HG03103 (cell line): ENCODE data around the gene PHF20.
"Not testable (repeated sequence)": the region's sequence is repeated elsewhere in the genome, so short reads cannot be mapped to it uniquely, and the experiment has no call there.

Source experiments
- ATAC-seq: cut with Tn5 transposase; IDR thresholded peaks from one replicate; pipeline ENCODE4 v1.9.1; 2021; ENCODE audit warnings: low read depth; ENCODE audit not compliant: unreplicated experiment

PHF20 gene

DNA sequence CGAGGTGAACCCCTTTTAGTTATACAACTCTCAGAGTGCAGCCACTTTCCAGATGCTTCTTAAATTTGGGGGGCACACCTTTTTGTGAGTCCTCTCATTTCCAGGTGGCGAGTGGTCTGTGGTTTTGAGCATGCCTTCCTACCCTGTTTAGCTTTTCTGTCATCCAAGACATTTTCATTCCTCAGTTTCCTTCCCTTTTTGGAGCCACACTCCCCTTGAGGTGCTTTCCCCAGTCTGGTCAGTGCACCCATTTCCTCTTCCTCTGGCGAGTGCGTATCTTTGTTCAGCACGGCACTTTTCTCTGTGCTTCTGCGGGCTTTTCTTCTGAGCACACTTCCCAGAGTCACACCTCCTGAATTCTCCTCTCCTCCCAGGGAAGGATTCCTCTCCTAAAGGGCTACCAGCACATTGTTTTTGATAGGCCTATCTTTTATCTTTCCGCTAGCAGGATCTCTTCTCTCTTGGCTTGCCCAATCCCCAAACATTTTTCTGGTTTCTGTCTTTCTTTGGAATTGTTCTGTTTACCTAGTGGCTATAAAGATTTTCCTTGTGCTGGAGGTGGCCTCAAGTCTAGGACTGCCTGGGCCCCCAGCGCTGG is 1.4 kb downstream of the PHF20 start:
- no peak for ATAC-seq

DNA sequence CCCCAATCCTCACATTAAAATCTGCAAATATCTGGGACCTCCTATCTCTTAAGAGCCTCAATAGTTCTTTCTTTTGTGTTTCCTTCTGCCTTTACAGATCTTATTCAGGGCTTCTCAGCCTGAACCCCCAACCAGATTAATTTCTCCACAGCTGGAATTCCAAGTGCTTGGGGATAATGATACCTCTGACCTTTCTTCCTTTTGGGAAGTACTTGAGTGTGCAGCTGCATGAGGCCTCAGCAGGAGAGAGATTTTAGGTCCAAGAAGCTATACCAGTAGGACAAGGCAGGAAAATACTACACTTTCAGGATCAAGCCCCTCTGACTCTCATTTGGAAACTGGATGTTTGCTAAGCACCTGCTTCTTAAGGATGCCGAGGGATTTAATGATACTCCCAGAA is 2.6 kb downstream of the PHF20 start:
- ATAC-seq, result no peak

DNA sequence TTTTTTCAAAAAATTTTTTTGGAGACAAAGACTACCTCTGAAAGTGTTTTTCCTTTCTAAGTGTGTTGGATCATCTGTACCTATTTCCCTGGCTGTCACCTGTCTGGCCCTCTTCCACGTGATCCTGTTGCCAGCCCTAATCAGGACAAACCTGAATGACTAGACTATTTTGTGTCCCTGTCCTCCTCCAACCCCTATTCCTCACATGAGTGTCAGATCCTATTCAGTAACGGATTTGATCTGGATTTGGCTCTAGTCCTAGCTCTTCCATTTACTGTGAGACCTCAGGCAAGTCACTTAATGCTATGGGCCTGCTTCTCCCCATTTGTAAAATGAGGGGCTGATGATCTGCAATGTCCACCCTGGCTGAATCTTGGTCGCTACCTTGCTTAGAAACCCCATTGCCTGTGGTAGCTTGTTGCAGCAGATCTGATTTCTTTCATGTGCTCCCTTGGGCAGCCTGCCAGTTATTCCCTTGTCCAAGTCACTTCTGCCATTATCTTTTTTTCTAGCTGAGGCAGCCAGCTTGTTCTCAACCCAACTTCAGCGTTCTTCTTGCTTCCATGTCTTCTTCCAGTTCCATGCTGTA is 4.8 kb downstream of the PHF20 start:
- no peak for ATAC-seq

DNA sequence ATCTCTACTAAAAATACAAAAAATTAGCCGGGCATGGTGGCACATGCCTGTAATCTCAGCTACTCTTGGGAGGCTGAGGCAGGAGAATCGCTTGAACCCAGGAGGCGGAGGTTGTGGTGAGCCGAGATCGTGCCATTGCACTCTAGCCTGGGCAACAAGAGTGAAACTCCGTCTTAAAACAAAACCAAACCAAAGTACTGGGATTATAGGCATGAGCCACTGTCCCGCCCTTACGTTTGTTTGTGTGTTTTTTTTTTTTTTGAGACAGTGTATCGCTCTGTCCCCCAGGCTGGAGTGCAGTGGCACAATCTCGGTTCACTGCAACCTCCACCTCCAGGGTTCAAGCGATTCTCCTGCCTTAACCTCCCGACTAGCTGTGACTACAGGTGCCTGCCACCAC is 12.0 kb downstream of the PHF20 start:
- ATAC-seq, result not testable (repeated sequence)

GRCh38 chr20:35785541-35785940 is 13.7 kb downstream of the PHF20 start:
- not testable (repeated sequence) for ATAC-seq

DNA sequence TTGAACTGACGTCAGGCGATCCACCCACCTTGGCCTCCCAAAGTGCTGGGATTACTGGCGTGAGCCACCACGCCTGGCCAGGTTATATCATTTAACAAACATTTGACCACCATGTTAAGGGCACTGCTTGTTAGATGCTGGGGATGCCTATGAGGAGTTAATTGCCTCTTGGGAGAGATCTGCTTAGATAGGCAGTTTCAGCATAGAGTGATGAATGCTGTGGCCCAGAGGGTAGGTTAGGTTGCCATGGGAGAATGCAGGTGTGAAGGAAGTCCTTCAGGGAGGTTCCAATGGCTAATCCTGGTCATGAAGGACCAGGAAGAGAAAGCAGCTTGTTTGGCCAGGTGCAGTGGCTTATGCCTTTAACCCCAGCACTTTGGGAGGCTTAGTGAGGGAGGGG is 17.0 kb downstream of the PHF20 start:
- ATAC-seq, result no peak

GRCh38 chr20:35791097-35791496 is 19.3 kb downstream of the PHF20 start:
- ATAC-seq, result no peak

DNA sequence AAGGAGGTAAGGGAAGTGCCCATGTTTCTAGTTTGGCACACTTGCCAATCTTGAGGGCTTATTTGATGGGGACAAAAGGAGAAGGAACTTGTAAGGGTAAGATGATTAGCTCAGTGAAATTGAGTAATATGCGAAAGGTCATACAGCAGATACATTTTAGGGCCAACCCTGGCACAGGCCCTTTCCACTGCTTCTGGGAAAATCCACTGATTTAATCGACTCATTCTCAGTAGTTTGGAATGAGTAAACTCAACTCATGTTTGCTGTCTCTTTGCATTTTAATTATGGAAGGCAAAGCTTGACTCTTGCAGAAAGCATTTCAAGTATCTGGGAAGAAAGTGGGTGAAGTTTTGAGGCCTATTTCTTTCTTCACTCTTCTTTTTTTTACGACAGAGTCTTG is 20.0 kb downstream of the PHF20 start:
- ATAC-seq, result no peak

- ATAC-seq, result no peak
Observed at GRCh38 chr20:35792740-35793139, 20.9 kb downstream of the PHF20 start.

GRCh38 chr20:35796571-35796970 is 24.8 kb downstream of the PHF20 start:
- ATAC-seq, result no peak

DNA sequence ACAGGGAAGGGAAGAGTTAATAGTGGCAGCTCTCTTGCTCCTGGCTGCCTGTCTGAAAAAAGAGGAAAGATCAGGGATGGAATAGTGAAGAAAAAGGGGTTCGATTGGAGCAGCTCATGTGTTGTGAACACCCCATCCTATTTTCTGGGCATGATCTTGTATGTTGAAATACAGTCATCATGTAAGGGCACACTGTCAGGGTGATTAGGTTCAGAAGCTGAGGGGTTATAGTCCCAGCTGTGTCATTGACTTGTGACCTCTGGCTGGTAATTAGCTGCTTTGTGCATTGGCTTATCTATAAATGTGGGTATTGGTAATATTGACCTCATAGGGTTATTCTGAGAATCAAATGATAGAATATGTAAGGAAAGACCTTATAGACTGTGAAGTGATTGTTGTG is 30.1 kb downstream of the PHF20 start:
- ATAC-seq, result no peak

DNA sequence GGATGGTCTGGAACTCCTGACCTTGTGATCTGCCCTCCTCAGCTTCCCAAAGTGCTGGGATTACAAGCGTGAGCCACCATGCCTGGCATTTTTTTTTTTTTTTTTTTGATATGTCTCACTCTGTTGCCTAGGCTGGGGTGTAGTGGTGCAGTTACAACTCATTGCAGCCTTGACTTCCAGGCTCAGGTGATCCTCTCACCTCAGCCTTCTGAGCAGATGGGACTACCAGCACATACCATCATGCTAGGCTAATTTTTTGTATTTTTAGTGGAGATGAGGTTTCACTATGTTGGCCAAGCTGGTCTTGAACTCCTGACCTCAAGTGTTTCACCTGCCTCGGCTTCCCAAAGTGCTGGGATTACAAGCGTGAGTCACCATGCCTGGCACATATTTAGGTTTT is 34.3 kb downstream of the PHF20 start:
- no peak for ATAC-seq

DNA sequence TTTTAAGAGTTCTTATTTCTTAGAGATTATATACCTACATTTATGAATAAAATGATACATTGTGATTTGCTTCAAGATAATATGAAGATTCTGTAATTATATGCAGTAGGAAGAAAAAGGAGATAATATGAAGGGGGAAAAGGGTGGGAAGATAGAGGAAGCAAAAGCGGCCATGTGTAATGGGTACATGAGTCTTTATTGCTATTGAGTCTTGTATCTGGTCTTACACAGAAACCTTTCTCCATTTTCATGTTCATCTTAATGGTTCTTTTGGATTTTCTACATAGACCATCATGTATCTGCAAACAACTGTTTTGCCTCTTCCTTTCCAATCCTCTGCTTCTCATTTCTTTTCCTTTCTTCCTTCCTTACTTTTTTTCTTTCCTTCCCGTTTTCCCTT is 36.1 kb downstream of the PHF20 start:
- ATAC-seq, result no peak

GRCh38 chr20:35820715-35821114 is 48.9 kb downstream of the PHF20 start:
- no peak for ATAC-seq

DNA sequence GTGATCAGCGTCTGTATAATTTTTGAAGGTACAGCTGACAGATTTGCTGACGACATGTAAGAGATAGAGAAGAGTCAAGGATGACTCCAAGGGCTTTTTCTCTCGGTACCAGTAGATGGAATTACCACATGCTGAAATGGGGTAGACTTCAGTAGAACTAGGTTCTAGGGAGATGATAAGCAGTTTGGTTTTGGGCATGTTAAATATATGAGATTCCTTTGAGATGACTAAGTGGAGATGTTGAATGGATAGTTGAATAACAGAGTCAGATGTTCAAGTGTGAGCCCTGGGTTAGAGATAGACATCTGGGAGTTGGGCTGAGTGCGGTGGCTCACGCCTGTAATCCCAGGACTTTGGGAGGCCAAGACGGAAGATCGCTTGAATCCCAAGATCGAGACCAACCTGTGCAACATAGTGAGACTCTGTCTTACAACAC is 50.0 kb downstream of the PHF20 start:
- ATAC-seq, result no peak

DNA sequence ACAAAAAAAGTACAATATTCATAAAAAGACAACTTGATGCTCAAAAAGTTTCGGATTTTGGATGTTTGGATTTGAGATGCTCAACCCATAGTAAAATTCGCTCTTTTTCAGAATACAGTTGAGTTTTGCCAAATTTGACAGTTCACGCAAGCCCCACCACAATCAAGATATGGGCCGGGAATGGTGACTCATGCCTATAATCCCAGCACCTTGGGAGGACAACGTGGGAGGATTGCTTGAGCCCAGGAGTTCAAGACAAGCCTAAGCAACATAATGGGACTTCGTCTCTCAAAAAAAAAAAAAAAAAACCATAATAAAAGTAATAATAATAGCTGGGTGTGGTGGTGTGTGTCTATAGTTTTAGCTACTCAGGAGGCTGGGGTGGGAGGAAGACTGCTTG is 51.3 kb downstream of the PHF20 start:
- ATAC-seq, result no peak

DNA sequence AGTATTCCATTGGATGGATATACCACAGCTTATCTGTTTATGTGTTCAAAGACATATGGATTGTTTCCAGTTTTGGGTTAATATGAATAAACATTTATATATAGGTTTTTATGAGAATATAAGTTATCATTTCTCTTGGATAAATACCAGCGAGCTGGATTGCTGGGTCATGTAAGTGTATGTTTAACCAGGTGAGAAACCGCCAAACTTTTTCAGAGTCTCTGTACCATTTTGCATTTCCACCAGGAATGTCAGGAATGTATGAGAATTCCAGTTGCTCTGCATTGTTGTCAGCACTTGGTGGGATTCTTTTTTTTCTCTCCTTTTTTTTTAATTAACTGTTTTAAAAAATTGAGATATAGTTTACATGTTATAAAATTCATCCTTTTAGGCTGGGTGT is 52.1 kb downstream of the PHF20 start:
- no peak for ATAC-seq

DNA sequence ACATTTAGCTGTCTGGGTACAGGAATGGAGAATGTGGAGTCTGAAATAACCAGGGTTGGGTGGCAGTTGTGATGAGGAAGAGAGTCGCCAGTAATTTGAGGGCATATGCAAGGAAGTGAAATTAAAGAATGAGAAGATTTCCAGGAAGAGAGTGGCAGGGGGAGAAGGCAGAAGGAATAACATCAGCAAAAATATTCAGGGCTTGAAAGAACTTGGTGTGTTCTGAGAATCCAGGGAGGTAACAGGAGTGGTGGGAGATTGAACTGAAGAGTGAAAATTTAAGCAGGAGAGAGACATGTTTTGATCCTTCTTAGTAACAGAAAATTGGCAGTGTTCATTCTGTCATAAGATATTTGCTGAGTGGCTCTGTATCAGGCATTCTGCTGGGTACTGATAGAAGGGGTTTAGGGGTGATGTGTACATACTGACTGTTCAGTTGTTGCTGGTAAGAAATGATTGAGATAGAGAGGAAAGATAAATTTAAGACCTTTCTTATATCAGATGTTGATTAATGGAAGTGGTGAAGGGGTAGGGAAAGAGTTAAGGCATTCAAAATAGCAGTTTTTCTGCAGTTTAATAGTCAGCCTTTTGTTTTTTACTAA is 54.7 kb downstream of the PHF20 start:
- ATAC-seq, result no peak

DNA sequence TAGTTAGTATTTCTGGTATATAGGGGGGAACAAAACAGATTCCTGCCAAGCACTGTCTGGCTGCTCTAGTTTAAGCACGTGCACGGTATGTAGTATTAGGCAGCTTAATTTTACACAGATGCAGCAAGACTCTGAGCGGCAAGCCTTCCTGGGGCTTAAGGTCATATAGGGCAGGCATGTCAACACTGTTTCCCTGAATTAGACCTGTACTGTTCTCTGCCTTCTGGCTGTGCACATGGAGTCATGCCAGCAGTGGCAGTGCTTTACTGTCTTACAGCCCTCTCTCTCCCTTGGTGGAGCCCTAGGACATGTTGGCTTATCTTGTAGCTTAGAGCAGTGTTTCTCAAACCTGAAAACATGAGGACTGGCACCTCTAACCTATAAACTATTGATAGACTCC is 56.6 kb downstream of the PHF20 start:
- ATAC-seq, result no peak

GRCh38 chr20:35828916-35829315 is 57.1 kb downstream of the PHF20 start:
- ATAC-seq, result no peak

- no peak for ATAC-seq
Observed at GRCh38 chr20:35830264-35830663, 58.4 kb downstream of the PHF20 start.

DNA sequence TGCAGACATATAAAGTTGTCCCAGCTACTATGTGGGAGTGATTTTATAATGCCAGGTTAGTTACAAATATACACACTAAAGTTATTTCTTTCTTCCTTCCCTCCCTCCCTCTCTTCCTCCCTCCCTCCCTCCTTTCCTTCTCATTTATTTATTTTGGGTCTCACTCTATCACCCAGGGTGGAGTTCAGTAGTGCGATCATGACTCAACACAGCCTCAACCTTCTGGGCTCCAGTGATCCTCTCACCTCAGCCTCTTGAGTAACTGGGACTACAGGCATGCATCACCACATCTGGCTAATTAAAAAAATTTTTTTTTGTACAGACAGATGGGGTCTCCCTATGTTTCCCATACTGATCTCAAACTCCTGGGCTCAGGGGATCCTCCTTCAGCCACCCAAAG is 59.2 kb downstream of the PHF20 start:
- ATAC-seq, result no peak
